HepG2 (cell line): ENCODE results near the gene FSIP1.
A peak's percentile ranks its signal among the peaks of the same experiment; 100 is the strongest.

Source experiments
- FOXA3 ChIP-seq: IDR thresholded peaks from 2 replicates; pipeline ENCODE4 v1.6.1; 2016; ENCODE audit warnings: missing genetic modification reagents, missing compliant biosample characterization
- FOXJ3 ChIP-seq: sonication (generic); formaldehyde crosslinking; IDR thresholded peaks from 2 replicates; pipeline ENCODE4 v1.4.0; 2020; ENCODE audit warnings: missing genetic modification reagents, mild to moderate bottlenecking, borderline replicate concordance
- RNF2 ChIP-seq: fragments of 450-650 bp; conservative IDR thresholded peaks from 2 replicates; pipeline ENCODE4 v1.6.1; 2016; ENCODE audit warnings: low read depth
- SETDB1 ChIP-seq: sonication (generic); formaldehyde crosslinking; IDR thresholded peaks from 2 replicates; pipeline ENCODE4 v1.5.1; 2020; ENCODE audit warnings: missing genetic modification reagents, mild to moderate bottlenecking, borderline replicate concordance
- TEAD2 ChIP-seq: sonication (generic); formaldehyde crosslinking; IDR thresholded peaks from 2 replicates; pipeline ENCODE4 v1.9.0; 2021; ENCODE audit warnings: missing genetic modification reagents
- ZNF234 ChIP-seq: sonication (generic); formaldehyde crosslinking; conservative IDR thresholded peaks from 2 replicates; pipeline ENCODE4 v1.5.1; 2020; ENCODE audit warnings: mild to moderate bottlenecking, missing genetic modification reagents
- ZNF274 ChIP-seq: sonication (generic); formaldehyde crosslinking; IDR thresholded peaks from 2 replicates; pipeline ENCODE4 v1.5.1; 2020; ENCODE audit warnings: mild to moderate bottlenecking, missing genetic modification reagents
- TF ChIP-seq, protein P1 (sequence below): sonication (generic); formaldehyde crosslinking; IDR thresholded peaks from 2 replicates; pipeline ENCODE4 v1.5.0; 2020; ENCODE audit warnings: mild to moderate bottlenecking, missing genetic modification reagents, moderate library complexity
- TF ChIP-seq, protein P2 (sequence below): sonication (generic); formaldehyde crosslinking; IDR thresholded peaks from 2 replicates; pipeline ENCODE4 v1.8.1; 2022; ENCODE audit warnings: low read depth, mild to moderate bottlenecking, missing genetic modification reagents

DNA sequence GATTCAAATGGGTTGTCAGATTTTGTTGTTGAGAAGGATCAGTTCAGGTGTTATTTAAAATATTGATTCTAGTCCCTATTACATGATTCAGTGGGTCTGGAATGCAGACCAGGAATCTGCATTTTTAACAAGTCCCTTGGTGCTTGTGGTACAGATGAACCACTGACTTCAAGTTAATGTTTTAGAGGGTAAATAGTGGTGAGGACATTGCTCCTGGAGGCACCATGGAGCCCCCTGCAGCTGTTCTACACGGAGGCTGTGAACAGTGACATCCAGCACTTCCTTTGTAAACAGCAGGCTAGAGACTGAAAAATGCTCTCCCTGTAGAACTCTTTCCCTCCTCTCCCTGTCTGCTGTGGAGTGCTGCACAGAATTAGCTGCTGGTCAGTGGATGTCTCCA lies 4.8 kb upstream of the FSIP1 start:
- TF ChIP-seq, protein P1, sequence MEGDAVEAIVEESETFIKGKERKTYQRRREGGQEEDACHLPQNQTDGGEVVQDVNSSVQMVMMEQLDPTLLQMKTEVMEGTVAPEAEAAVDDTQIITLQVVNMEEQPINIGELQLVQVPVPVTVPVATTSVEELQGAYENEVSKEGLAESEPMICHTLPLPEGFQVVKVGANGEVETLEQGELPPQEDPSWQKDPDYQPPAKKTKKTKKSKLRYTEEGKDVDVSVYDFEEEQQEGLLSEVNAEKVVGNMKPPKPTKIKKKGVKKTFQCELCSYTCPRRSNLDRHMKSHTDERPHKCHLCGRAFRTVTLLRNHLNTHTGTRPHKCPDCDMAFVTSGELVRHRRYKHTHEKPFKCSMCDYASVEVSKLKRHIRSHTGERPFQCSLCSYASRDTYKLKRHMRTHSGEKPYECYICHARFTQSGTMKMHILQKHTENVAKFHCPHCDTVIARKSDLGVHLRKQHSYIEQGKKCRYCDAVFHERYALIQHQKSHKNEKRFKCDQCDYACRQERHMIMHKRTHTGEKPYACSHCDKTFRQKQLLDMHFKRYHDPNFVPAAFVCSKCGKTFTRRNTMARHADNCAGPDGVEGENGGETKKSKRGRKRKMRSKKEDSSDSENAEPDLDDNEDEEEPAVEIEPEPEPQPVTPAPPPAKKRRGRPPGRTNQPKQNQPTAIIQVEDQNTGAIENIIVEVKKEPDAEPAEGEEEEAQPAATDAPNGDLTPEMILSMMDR (CRISPR knock-in tag): peak; percentile 39; the same call in 1 of the 2 replicates
- TF ChIP-seq, protein P2, sequence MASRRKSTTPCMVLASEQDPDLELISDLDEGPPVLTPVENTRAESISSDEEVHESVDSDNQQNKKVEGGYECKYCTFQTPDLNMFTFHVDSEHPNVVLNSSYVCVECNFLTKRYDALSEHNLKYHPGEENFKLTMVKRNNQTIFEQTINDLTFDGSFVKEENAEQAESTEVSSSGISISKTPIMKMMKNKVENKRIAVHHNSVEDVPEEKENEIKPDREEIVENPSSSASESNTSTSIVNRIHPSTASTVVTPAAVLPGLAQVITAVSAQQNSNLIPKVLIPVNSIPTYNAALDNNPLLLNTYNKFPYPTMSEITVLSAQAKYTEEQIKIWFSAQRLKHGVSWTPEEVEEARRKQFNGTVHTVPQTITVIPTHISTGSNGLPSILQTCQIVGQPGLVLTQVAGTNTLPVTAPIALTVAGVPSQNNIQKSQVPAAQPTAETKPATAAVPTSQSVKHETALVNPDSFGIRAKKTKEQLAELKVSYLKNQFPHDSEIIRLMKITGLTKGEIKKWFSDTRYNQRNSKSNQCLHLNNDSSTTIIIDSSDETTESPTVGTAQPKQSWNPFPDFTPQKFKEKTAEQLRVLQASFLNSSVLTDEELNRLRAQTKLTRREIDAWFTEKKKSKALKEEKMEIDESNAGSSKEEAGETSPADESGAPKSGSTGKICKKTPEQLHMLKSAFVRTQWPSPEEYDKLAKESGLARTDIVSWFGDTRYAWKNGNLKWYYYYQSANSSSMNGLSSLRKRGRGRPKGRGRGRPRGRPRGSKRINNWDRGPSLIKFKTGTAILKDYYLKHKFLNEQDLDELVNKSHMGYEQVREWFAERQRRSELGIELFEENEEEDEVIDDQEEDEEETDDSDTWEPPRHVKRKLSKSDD (CRISPR knock-in tag): no peak
- TF ChIP-seq TEAD2 (CRISPR knock-in tag) (no peak), ZNF234 (CRISPR knock-in tag) (no peak), SETDB1 (CRISPR knock-in tag) (no peak), FOXJ3 (CRISPR knock-in tag) (peak; percentile 62; the same call in 1 of the 2 replicates), ZNF274 (CRISPR knock-in tag) (no peak), RNF2 (no peak), FOXA3 (CRISPR knock-in tag) (peak; percentile 88)
